Activated CD8-positive, alpha-beta memory T cell treated with anti-CD3 and anti-CD28 coated beads, Interleukin-2, amount 10 ng/mL, durations not matched to agents 7 days and 5 days (primary cell): ENCODE data around the gene NIPAL4. TPM values are rescaled to one million over a fixed set of nuclear protein-coding genes. Genes with fewer than 3 reads are reported as not detected.

Source experiments
- ATAC-seq: fragments of 150-1000 bp; cut with Tn5 transposase; one replicate; pipeline ENCODE4 v1.10.0; 2021; ENCODE audit warnings: moderate library complexity
- CTCF ChIA-PET: fragments of 350-600 bp; sonication (Branson Sonifier 250); formaldehyde crosslinking; loops from one replicate; lab custom pipeline; 2021; ENCODE audit warnings: antibody characterized with exemption; lab: Charles Lee
- DNase-seq: peaks from one replicate; pipeline ENCODE4 v3.0.0-alpha.2; 2020
- H3K27ac Mint-ChIP-seq: one replicate; pipeline ENCODE4 v1.8.0; 2021; ENCODE audit warnings: mild to moderate bottlenecking, mixed read lengths
- H3K27me3 Mint-ChIP-seq: one replicate; pipeline ENCODE4 v1.8.0; 2021; ENCODE audit warnings: mixed read lengths
- H3K36me3 Mint-ChIP-seq: one replicate; pipeline ENCODE4 v1.8.0; 2021; ENCODE audit warnings: mild to moderate bottlenecking, mixed read lengths
- H3K4me1 Mint-ChIP-seq: one replicate; pipeline ENCODE4 v1.8.0; 2021; ENCODE audit warnings: mixed read lengths
- H3K4me3 Mint-ChIP-seq: one replicate; pipeline ENCODE4 v1.8.0; 2021; ENCODE audit warnings: mild to moderate bottlenecking, moderate library complexity, mixed read lengths
- H3K9me3 Mint-ChIP-seq: one replicate; pipeline ENCODE4 v1.8.0; 2022; ENCODE audit warnings: low read depth, mixed read lengths
- total RNA-seq, 2 experiments: library from RNA; stranded (reverse); gene quantifications; one replicate each; pipeline ENCODE4 v1.2.3, GENCODE V29; 2021

Gene NIPAL4
- total RNA-seq, 2 experiments from 2014 or later, result 0.37 TPM; not detected in 1

- ATAC-seq (no peak), DNase-seq (no peak)
- H3K27ac Mint-ChIP-seq, result peak overlapping the region; percentile 39
- no peaks in the 10 kb centered on the region for H3K27me3 Mint-ChIP-seq
- peaks cover 52% of the 10 kb centered on the region for H3K4me1 Mint-ChIP-seq
- no peak overlapping the region for H3K4me3 Mint-ChIP-seq
- peaks cover 82% of the 10 kb centered on the region for H3K36me3 Mint-ChIP-seq
- CTCF ChIA-PET, result interaction anchor here (0.8 to 1.5 kb wide), 2 partner anchors 20 to 196 kb away, joined by 3 to 4 read pairs; no protein-coding TSS in a partner anchor
- no peaks in the 10 kb centered on the region for H3K9me3 Mint-ChIP-seq
Measured at GRCh38 chr5:157516006-157516405, 56.0 kb downstream of the NIPAL4 start.

DNA sequence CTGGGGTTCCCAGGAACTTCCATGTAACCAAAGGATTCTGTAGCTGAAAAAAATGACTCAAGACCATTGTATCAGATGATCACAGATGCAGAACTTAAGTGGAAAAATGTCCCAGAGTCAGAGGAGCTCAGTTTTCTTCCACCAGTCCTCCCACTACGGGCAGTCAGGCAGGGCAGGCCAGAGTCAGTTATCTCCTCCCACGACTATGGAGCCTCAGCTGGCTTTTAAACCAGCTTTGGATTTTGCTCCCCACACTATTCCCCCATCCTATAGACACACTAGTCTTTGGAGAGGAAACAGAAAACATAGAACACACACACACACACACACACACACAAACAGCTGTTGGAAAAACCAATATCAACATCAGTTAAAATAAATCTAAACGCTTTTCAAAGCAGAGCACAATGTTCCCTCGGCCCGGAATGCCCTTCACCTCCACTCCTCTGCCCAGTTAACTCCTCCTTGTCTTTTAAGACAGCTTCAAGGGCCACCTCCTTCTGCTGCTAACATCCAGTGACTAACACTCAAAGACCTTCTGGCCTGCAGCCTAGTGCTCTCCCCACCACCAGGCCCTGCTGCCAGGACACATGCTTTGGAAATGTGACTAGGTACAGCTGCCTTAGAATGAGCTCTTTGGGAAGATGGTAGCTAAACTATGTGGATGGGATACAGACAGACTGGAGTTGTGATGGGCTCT, 56.8 kb downstream of the NIPAL4 start:
- Mint-ChIP-seq H3K27ac (peak overlapping the region; percentile 2), H3K9me3 (no peaks in the 10 kb centered on the region), H3K4me3 (no peak overlapping the region), H3K36me3 (peaks cover 81% of the 10 kb centered on the region), H3K4me1 (peaks cover 59% of the 10 kb centered on the region), H3K27me3 (no peaks in the 10 kb centered on the region)
- no peak for DNase-seq
- no peak for ATAC-seq
- CTCF ChIA-PET, result interaction anchor here (0.6 to 1.5 kb wide), 3 partner anchors 19 to 224 kb away, joined by 3 to 4 read pairs (median 3); no protein-coding TSS in a partner anchor

- DNase-seq, result peak; percentile 86
- peaks cover 72% of the 10 kb centered on the region for H3K36me3 Mint-ChIP-seq
- H3K9me3 Mint-ChIP-seq, result no peaks in the 10 kb centered on the region
- peak; percentile 76 for ATAC-seq
- H3K4me3 Mint-ChIP-seq, result no peak overlapping the region
- H3K27ac Mint-ChIP-seq, result peak overlapping the region; percentile 80
- H3K4me1 Mint-ChIP-seq, result peaks cover 58% of the 10 kb centered on the region
- CTCF ChIA-PET, result interaction anchor here (1.2 to 2.3 kb wide), 5 partner anchors 17 to 225 kb away, joined by 3 to 7 read pairs (median 6); partner anchors contain the start of gene LSM11
- H3K27me3 Mint-ChIP-seq, result no peaks in the 10 kb centered on the region
Measured at GRCh38 chr5:157518963-157519362, 59.0 kb downstream of the NIPAL4 start.

DNA sequence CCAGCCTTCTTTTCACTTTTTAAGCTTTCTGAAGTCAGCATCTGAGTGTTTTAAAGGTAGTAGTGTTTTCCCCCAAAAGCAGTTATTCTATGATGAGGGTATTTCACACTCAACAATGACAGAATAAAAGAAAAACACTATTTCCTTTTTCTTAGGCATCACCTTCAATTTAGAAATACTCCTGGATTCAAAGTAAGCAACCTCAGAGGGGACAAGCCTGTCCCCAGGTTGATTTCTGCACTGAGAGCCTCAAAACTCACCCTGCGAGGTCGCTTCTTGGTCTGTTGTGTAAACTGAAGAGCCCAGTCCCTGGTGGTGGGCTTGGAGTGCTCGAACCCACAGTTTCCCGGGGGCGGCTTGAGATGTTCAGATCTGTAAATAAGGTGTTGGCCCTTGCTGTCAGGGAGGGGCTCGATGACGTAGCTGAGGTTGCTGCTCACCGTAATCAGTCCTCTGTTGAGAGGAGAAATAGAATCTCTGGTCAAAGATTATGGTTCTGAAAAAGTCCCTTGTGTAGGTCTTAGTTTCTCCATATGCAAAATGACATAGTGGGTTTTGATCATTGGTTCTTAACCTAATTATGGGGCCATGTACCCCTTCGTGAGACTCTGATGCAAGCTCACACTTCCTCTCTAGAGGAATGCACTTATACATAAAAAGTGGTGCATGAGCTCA, 59.7 kb downstream of the NIPAL4 start:
- no peak overlapping the region for H3K4me3 Mint-ChIP-seq
- H3K9me3 Mint-ChIP-seq, result no peaks in the 10 kb centered on the region
- DNase-seq (peak; percentile 68), ATAC-seq (peak; percentile 43)
- H3K4me1 Mint-ChIP-seq, result peaks cover 57% of the 10 kb centered on the region
- peaks cover 74% of the 10 kb centered on the region for H3K36me3 Mint-ChIP-seq
- CTCF ChIA-PET, result interaction anchor here (1.2 to 2.3 kb wide), 5 partner anchors 16 to 224 kb away, joined by 3 to 7 read pairs (median 6); partner anchors contain the start of gene LSM11
- peak overlapping the region; percentile 80 for H3K27ac Mint-ChIP-seq
- no peaks in the 10 kb centered on the region for H3K27me3 Mint-ChIP-seq

- Mint-ChIP-seq H3K9me3 (no peaks in the 10 kb centered on the region), H3K36me3 (peaks cover 77% of the 10 kb centered on the region), H3K4me1 (peaks cover 61% of the 10 kb centered on the region), H3K4me3 (no peak overlapping the region), H3K27ac (peak overlapping the region; percentile 57), H3K27me3 (no peaks in the 10 kb centered on the region)
- DNase-seq (no peak), ATAC-seq (no peak)
- CTCF ChIA-PET, result no interaction called here
Measured at GRCh38 chr5:157520911-157521703, 61.1 kb downstream of the NIPAL4 start.

DNA sequence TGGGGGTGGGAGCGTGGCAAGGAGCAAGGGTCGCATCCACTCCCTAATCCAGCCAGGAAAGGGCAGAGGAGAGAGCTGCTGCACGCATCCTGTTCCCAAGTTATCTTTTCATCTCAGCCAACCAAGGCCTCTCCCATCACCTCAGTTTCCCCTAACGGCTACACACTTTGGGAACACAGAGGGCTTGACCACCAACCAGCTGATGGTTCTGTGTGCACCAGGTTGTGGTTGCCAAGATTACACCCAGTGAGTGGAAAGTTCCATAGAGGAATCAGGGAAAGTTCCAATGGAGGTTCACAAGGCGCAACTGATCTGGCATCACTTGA, 61.7 kb downstream of the NIPAL4 start:
- CTCF ChIA-PET, result no interaction called here
- no peak for ATAC-seq
- peaks cover 65% of the 10 kb centered on the region for H3K4me1 Mint-ChIP-seq

GRCh38 chr5:157523976-157524375, 64.0 kb downstream of the NIPAL4 start:
- CTCF ChIA-PET, result interaction anchor here (0.7 to 1.2 kb wide), 2 partner anchors 12 to 196 kb away, joined by 3 to 4 read pairs; no protein-coding TSS in a partner anchor
- H3K36me3 Mint-ChIP-seq, result peaks cover 75% of the 10 kb centered on the region
- H3K4me1 Mint-ChIP-seq, result peaks cover 64% of the 10 kb centered on the region
- no peak overlapping the region for H3K4me3 Mint-ChIP-seq
- DNase-seq (no peak), ATAC-seq (no peak)
- peak overlapping the region; percentile 68 for H3K27ac Mint-ChIP-seq
- no peaks in the 10 kb centered on the region for H3K9me3 Mint-ChIP-seq
- no peaks in the 10 kb centered on the region for H3K27me3 Mint-ChIP-seq

More for the DNA sequence above, 61.7 kb downstream of the NIPAL4 start:
- Mint-ChIP-seq H3K36me3 (peaks cover 76% of the 10 kb centered on the region), H3K9me3 (no peaks in the 10 kb centered on the region), H3K4me3 (no peak overlapping the region), H3K27ac (peak overlapping the region; percentile 57), H3K27me3 (no peaks in the 10 kb centered on the region)
- no peak for DNase-seq

Other genes starting within 250 kb of the NIPAL4 start
- gene CYFIP2, start 194.1 kb upstream of the NIPAL4 start, total RNA-seq, result 100 to 1,000 TPM; 382 to 438 TPM
- 100 to 1,000 TPM; 219 to 341 TPM for gene ADAM19, start 115.6 kb downstream of the NIPAL4 start, total RNA-seq
- gene SOX30, start 192.2 kb downstream of the NIPAL4 start, total RNA-seq, result under 1 TPM in 1 of 2 experiments, not detected in 1; 0.09 TPM
- not detected for gene C5orf52, start 211.3 kb downstream of the NIPAL4 start, total RNA-seq